Keratinocyte (primary cell): ENCODE results near the gene AXIN1. TPM values are rescaled to one million over a fixed set of nuclear protein-coding genes. Genes with fewer than 3 reads are reported as not detected.

Experiments
- DNase-seq: peaks from one replicate; pipeline ENCODE4 v3.0.0-alpha.2; 2011; ENCODE audit warnings: low read depth, missing footprints, low spot score
- FAIRE-seq: peaks from 2 replicates; lab custom pipeline; 2011; peaks lifted over from hg19 to GRCh38; lab: Jason Lieb, UNC
- H2AFZ ChIP-seq: 2 replicates; pipeline ENCODE4 v1.6.0; 2012; ENCODE audit warnings: low read length, control low read depth, inconsistent platforms; ENCODE audit not compliant: control insufficient read depth
- H3K27ac ChIP-seq: 2 replicates; pipeline ENCODE4 v1.5.1; 2011; ENCODE audit warnings: low read length; ENCODE audit not compliant: control insufficient read depth, insufficient read depth
- H3K27me3 ChIP-seq: 3 replicates; pipeline ENCODE4 v1.6.0; 2011; ENCODE audit warnings: low read length; ENCODE audit not compliant: control insufficient read depth, insufficient read depth; ENCODE audit errors: extremely low read depth
- H3K36me3 ChIP-seq, 2 experiments: 2 replicates in 1 of 2; 3 replicates in 1 of 2; pipeline ENCODE4 v1.5.1; 2011; ENCODE audit warnings: low read length in 2 of 2, mild to moderate bottlenecking in 1 of 2; ENCODE audit not compliant: control insufficient read depth in 2 of 2, insufficient read depth in 2 of 2; ENCODE audit errors: extremely low read depth in 1 of 2
- H3K4me1 ChIP-seq: 3 replicates; pipeline ENCODE4 v1.5.1; 2011; ENCODE audit warnings: low read length; ENCODE audit not compliant: control insufficient read depth, insufficient read depth; ENCODE audit errors: extremely low read depth
- H3K4me2 ChIP-seq: 3 replicates; pipeline ENCODE4 v1.6.0; 2011; ENCODE audit warnings: low read depth, low read length; ENCODE audit not compliant: control insufficient read depth, insufficient read depth; ENCODE audit errors: extremely low read depth
- H3K4me3 ChIP-seq, 3 experiments: fragments of 200-600 bp in 1 of 3; sonication (generic) in 1 of 3; 2 replicates in 2 of 3; 3 replicates in 1 of 3; pipeline ENCODE4 v1.5.1; 2011 to 2016; ENCODE audit warnings: low read length in 3 of 3, mild to moderate bottlenecking in 3 of 3, control low read depth in 2 of 3, inconsistent platforms in 1 of 3, low read depth in 1 of 3, mixed read lengths in 1 of 3, mixed run types in 1 of 3, moderate library complexity in 1 of 3; ENCODE audit not compliant: control insufficient read depth in 2 of 3, insufficient read depth in 2 of 3; ENCODE audit errors: extremely low read depth in 1 of 3
- H3K79me2 ChIP-seq: 2 replicates; pipeline ENCODE4 v1.6.0; 2012; ENCODE audit warnings: low read length; ENCODE audit not compliant: control insufficient read depth, insufficient read depth
- H3K9ac ChIP-seq: 3 replicates; pipeline ENCODE4 v1.6.0; 2011; ENCODE audit warnings: low read length; ENCODE audit not compliant: control insufficient read depth, insufficient read depth; ENCODE audit errors: extremely low read depth
- H3K9me1 ChIP-seq: 3 replicates; pipeline ENCODE4 v1.6.0; 2011; ENCODE audit warnings: low read length; ENCODE audit not compliant: control insufficient read depth, insufficient read depth; ENCODE audit errors: extremely low read depth
- H3K9me3 ChIP-seq: 2 replicates; pipeline ENCODE4 v1.5.1; 2012; ENCODE audit warnings: low read depth, low read length; ENCODE audit not compliant: control insufficient read depth
- H4K20me1 ChIP-seq: 3 replicates; pipeline ENCODE4 v1.6.0; 2011; ENCODE audit warnings: low read length; ENCODE audit not compliant: control insufficient read depth, insufficient read depth; ENCODE audit errors: extremely low read depth
- CTCF ChIP-seq, 3 experiments: IDR thresholded peaks in 1 of 3; conservative IDR thresholded peaks in 1 of 3; optimal IDR thresholded peaks in 1 of 3; 2 replicates in 2 of 3; 3 replicates in 1 of 3; pipeline versions ENCODE3 to v1.5.1; 2011; ENCODE audit warnings: low read length in 3 of 3, mild to moderate bottlenecking in 3 of 3, moderate library complexity in 2 of 3, control low read depth in 1 of 3, inconsistent platforms in 1 of 3; ENCODE audit not compliant: insufficient read depth in 2 of 3; ENCODE audit errors: extremely low read depth in 1 of 3
- EZH2 ChIP-seq: IDR thresholded peaks from one replicate; pipeline ENCODE4 v1.6.1; 2012; ENCODE audit warnings: inconsistent platforms, mild to moderate bottlenecking, low read length, moderate library complexity
- dilution Hi-C: fragments of 300-500 bp; cut with MboI; formaldehyde crosslinking; loops from one replicate; pipeline ENCODE4 v1.7.0; 2020; ENCODE audit warnings: low sequenced_read_pairs; ENCODE audit not compliant: extremely low pct_ligation_motif_present
- polyA plus RNA-seq, 5 experiments: library from polyadenylated mRNA; depleted of rRNA in 3 of 5; stranded (reverse) in 3 of 5; stranded (forward) in 1 of 5; unstranded in 1 of 5; fragments of >200 nt; gene quantifications; 1 replicate in 1 of 5; 2 replicates in 3 of 5; 3 replicates in 1 of 5; pipeline versions ENCODE4 v1.2.1 to v1.2.3, GENCODE V29; 2011 to 2012; ENCODE audit warnings: missing spikeins in 2 of 5, low read depth in 1 of 5, low replicate concordance in 1 of 5

The AXIN1 gene
- polyA plus RNA-seq, 1 donor (not counting 4 experiments of a cell fraction or from before 2014, with no cell fraction given) = 8.8 TPM

GRCh38 chr16:375927-376816, 23.6 kb upstream of the AXIN1 start:
- Histone ChIP-seq H3K79me2 (peaks cover 9% of the 10 kb centered on the region), H3K9me3 (no peaks in the 10 kb centered on the region), H3K27ac (no peak overlapping the region), H3K9ac (no peak overlapping the region), H3K36me3 (peaks cover 0 to 18% of the 10 kb centered on the region in 2 experiments), H3K27me3 (no peaks in the 10 kb centered on the region), H3K4me1 (peaks cover 3% of the 10 kb centered on the region), H3K9me1 (no peaks in the 10 kb centered on the region), H4K20me1 (no peaks in the 10 kb centered on the region), H2AFZ (no peak overlapping the region), H3K4me2 (no peak overlapping the region), H3K4me3 (no peak overlapping the region)
- TF ChIP-seq CTCF (optimal IDR thresholded peaks at IDR 0.05 in 1 of 3, IDR thresholded peaks at IDR 0.05 in 1 of 3, conservative IDR thresholded peaks at IDR 0.05 in 1 of 3; ENCODE audit: extremely low read depth in 1 of 3, insufficient read depth in 2 of 3, low read length in 3 of 3) (no peak), EZH2 (no peak)
- dilution Hi-C loops = no loop called here
- DNase-seq (no peak), FAIRE-seq (no peak)

- Histone ChIP-seq H3K4me3 (no peak overlapping the region), H3K9me3 (no peaks in the 10 kb centered on the region), H3K27ac (no peak overlapping the region), H3K27me3 (no peaks in the 10 kb centered on the region), H3K36me3 (peaks cover 0 to 18% of the 10 kb centered on the region in 2 experiments), H3K79me2 (peaks cover 8% of the 10 kb centered on the region), H3K9ac (no peak overlapping the region), H3K4me2 (no peak overlapping the region), H4K20me1 (no peaks in the 10 kb centered on the region), H3K9me1 (no peaks in the 10 kb centered on the region), H2AFZ (no peak overlapping the region), H3K4me1 (peaks cover 7% of the 10 kb centered on the region)
- dilution Hi-C loops = no loop called here
- no peak for DNase-seq
- TF ChIP-seq EZH2 = no peak
- no peak for TF ChIP-seq CTCF (optimal IDR thresholded peaks at IDR 0.05 in 1 of 3, IDR thresholded peaks at IDR 0.05 in 1 of 3, conservative IDR thresholded peaks at IDR 0.05 in 1 of 3; ENCODE audit: extremely low read depth in 1 of 3, insufficient read depth in 2 of 3, low read length in 3 of 3)
- no peak for FAIRE-seq
These were observed 22.7 kb upstream of the AXIN1 start for GRCh38 chr16:375212-375611.
